Measurements from ENCODE around the gene CREBBP. TPM values are rescaled to one million over a fixed set of nuclear protein-coding genes. Genes with fewer than 3 reads are reported as not detected.

CREBBP gene
- polyA plus RNA-seq, 1 of the 3 experiments (the other 2 are of a cell fraction): 5.7 TPM

DNA sequence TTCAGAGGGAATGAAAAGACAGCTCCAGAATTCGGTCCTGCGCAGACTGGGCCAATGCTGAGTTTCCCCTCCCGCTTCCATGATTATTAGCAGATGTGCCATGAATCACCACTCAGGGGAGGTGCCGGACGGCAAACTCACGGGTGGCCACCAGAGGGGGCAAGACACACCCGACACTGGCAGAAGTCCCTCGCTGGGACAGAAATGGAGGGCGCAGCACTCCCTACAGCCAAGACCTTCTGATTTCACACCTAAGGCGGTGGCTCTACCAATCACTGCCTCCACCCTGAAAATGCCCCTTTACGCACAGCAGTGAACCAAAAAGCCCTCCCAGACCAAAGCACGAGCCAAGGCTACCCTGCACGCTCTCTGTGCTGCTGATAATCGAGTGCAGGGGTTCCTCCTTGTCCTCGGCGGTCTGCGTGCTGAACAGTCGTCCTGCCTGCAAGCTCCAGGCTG is 190.0 kb downstream of the CREBBP start:
- Histone ChIP-seq H3K79me2 (ENCODE audit: insufficient read depth) (peaks cover under 1% of the 10 kb centered on the region; the same call in 1 of the 2 replicates), H2AFZ (ENCODE audit: low read depth) (peak overlapping the region; percentile 78; the same call in 1 of the 2 replicates), H3K4me3 (ENCODE audit: low read depth in 2 of 2, low read length in 1 of 2) (no peak overlapping the region; a peak in 1 of 4 replicates), H3K9ac (no peak overlapping the region), H4K20me1 (ENCODE audit: insufficient read depth) (no peaks in the 10 kb centered on the region), H3K4me2 (peak overlapping the region; percentile 69; the same call in 1 of the 2 replicates), H3K27ac (ENCODE audit: low read depth in 2 of 2, low read length in 1 of 2) (no peak overlapping the region; a peak in 1 of 4 replicates), H3K4me1 (ENCODE audit: control insufficient read depth in 1 of 2, insufficient read depth in 2 of 2, low read depth in 1 of 2, low read length in 1 of 2) (peaks cover 5 to 6% of the 10 kb centered on the region in 2 experiments; a peak in 3 of 4 replicates), H3K36me3 (replicated peaks in 1 of 2; ENCODE audit: control insufficient read depth in 1 of 2, insufficient read depth in 2 of 2, low read length in 1 of 2) (peaks cover 22 to 25% of the 10 kb centered on the region in 2 experiments), H3K9me2 (no peaks in the 10 kb centered on the region), H3K27me3 (ENCODE audit: insufficient read depth) (no peaks in the 10 kb centered on the region), H3F3A (replicated peaks; ENCODE audit: insufficient read depth) (no peaks in the 10 kb centered on the region), H3K9me3 (no peaks in the 10 kb centered on the region)
- WGBS (ENCODE audit: low lambda C conversion rate): 53% methylated on average over 11 of the region's 18 CpGs
- peak; percentile 93 for DNase-seq
- ChIA-PET CTCF (interaction anchor here (0.5 to 3.7 kb wide), 46 partner anchors 9 to 563 kb away, joined by 3 to 19 read pairs (median 4); partner anchors contain the start of gene TRAP1), POLR2A (interaction anchor here (0.6 to 1.4 kb wide), 3 partner anchors 23 to 190 kb away, joined by 3 to 4 read pairs (median 3); partner anchors contain the start of genes CREBBP and TRAP1)
- TF ChIP-seq MXI1 (IDR thresholded peaks at IDR 0.05; ENCODE audit: low read depth, low read length) (peak; percentile 45; the same call in 1 of the 2 replicates), NRF1 (IDR thresholded peaks at IDR 0.05; ENCODE audit: low read depth, low read length) (peak; percentile 70), POLR2AphosphoS5 (IDR thresholded peaks at IDR 0.05; ENCODE audit: low read depth, low read length) (peak; percentile 74), RXRA (IDR thresholded peaks at IDR 0.05; ENCODE audit: borderline replicate concordance, low read depth) (no peak), JUND (IDR thresholded peaks at IDR 0.05) (peak; percentile 80; the same call in 1 of the 2 replicates), MEF2A (IDR thresholded peaks at IDR 0.05; ENCODE audit: borderline replicate concordance, low read depth) (no peak), FOXM1 (IDR thresholded peaks at IDR 0.05; ENCODE audit: low read depth) (no peak), EZH2phosphoT487 (IDR thresholded peaks at IDR 0.05; ENCODE audit: borderline replicate concordance, low read depth) (no peak), YY1 (IDR thresholded peaks at IDR 0.05; ENCODE audit: low read depth) (0 out of 2 replicates have a peak, but pooled peaks have one; percentile 69), SIN3A (IDR thresholded peaks at IDR 0.05; ENCODE audit: borderline replicate concordance, low read depth, low read length) (peak; percentile 74; the same call in 1 of the 2 replicates), FOXJ3 (CRISPR knock-in tag; IDR thresholded peaks at IDR 0.05) (no peak), FOSL2 (IDR thresholded peaks at IDR 0.05; ENCODE audit: borderline replicate concordance, low read depth) (peak; percentile 96), GABPA (IDR thresholded peaks at IDR 0.05; ENCODE audit: low read depth) (no peak), NFIC (IDR thresholded peaks at IDR 0.05; ENCODE audit: borderline replicate concordance) (0 out of 2 replicates have a peak, but pooled peaks have one; percentile 15), EP300 (IDR thresholded peaks at IDR 0.05; ENCODE audit: borderline replicate concordance in 1 of 2, low read depth in 1 of 2, low read length in 1 of 2) (peak in 1 of 2 experiments; percentile 24; a peak in 1 of 4 replicates), GATA2 (CRISPR knock-in tag; IDR thresholded peaks at IDR 0.05) (no peak), ELF1 (IDR thresholded peaks at IDR 0.05) (no peak)
- TF ChIP-seq, protein P1, sequence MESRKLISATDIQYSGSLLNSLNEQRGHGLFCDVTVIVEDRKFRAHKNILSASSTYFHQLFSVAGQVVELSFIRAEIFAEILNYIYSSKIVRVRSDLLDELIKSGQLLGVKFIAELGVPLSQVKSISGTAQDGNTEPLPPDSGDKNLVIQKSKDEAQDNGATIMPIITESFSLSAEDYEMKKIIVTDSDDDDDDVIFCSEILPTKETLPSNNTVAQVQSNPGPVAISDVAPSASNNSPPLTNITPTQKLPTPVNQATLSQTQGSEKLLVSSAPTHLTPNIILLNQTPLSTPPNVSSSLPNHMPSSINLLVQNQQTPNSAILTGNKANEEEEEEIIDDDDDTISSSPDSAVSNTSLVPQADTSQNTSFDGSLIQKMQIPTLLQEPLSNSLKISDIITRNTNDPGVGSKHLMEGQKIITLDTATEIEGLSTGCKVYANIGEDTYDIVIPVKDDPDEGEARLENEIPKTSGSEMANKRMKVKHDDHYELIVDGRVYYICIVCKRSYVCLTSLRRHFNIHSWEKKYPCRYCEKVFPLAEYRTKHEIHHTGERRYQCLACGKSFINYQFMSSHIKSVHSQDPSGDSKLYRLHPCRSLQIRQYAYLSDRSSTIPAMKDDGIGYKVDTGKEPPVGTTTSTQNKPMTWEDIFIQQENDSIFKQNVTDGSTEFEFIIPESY (IDR thresholded peaks at IDR 0.05; ENCODE audit: borderline replicate concordance, low read depth): no peak
- TF ChIP-seq, protein P2, sequence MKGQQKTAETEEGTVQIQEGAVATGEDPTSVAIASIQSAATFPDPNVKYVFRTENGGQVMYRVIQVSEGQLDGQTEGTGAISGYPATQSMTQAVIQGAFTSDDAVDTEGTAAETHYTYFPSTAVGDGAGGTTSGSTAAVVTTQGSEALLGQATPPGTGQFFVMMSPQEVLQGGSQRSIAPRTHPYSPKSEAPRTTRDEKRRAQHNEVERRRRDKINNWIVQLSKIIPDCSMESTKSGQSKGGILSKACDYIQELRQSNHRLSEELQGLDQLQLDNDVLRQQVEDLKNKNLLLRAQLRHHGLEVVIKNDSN (IDR thresholded peaks at IDR 0.05; ENCODE audit: borderline replicate concordance, low read depth): no peak
- TF ChIP-seq, protein P3, sequence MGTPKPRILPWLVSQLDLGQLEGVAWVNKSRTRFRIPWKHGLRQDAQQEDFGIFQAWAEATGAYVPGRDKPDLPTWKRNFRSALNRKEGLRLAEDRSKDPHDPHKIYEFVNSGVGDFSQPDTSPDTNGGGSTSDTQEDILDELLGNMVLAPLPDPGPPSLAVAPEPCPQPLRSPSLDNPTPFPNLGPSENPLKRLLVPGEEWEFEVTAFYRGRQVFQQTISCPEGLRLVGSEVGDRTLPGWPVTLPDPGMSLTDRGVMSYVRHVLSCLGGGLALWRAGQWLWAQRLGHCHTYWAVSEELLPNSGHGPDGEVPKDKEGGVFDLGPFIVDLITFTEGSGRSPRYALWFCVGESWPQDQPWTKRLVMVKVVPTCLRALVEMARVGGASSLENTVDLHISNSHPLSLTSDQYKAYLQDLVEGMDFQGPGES (IDR thresholded peaks at IDR 0.05; ENCODE audit: low read depth, low read length): no peak
- TF ChIP-seq, protein P4, sequence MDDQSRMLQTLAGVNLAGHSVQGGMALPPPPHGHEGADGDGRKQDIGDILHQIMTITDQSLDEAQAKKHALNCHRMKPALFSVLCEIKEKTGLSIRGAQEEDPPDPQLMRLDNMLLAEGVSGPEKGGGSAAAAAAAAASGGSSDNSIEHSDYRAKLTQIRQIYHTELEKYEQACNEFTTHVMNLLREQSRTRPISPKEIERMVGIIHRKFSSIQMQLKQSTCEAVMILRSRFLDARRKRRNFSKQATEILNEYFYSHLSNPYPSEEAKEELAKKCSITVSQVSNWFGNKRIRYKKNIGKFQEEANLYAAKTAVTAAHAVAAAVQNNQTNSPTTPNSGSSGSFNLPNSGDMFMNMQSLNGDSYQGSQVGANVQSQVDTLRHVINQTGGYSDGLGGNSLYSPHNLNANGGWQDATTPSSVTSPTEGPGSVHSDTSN (IDR thresholded peaks at IDR 0.05): peak; percentile 66
- TF ChIP-seq, protein P5, sequence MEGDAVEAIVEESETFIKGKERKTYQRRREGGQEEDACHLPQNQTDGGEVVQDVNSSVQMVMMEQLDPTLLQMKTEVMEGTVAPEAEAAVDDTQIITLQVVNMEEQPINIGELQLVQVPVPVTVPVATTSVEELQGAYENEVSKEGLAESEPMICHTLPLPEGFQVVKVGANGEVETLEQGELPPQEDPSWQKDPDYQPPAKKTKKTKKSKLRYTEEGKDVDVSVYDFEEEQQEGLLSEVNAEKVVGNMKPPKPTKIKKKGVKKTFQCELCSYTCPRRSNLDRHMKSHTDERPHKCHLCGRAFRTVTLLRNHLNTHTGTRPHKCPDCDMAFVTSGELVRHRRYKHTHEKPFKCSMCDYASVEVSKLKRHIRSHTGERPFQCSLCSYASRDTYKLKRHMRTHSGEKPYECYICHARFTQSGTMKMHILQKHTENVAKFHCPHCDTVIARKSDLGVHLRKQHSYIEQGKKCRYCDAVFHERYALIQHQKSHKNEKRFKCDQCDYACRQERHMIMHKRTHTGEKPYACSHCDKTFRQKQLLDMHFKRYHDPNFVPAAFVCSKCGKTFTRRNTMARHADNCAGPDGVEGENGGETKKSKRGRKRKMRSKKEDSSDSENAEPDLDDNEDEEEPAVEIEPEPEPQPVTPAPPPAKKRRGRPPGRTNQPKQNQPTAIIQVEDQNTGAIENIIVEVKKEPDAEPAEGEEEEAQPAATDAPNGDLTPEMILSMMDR (IDR thresholded peaks at IDR 0.05): peak; percentile 95
- TF ChIP-seq, protein P6, sequence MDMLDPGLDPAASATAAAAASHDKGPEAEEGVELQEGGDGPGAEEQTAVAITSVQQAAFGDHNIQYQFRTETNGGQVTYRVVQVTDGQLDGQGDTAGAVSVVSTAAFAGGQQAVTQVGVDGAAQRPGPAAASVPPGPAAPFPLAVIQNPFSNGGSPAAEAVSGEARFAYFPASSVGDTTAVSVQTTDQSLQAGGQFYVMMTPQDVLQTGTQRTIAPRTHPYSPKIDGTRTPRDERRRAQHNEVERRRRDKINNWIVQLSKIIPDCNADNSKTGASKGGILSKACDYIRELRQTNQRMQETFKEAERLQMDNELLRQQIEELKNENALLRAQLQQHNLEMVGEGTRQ (IDR thresholded peaks at IDR 0.05; ENCODE audit: borderline replicate concordance, low read depth, low read length): no peak
